Stimulated activated CD4-positive, alpha-beta T cell treated with anti-CD3 and anti-CD28 coated beads, Interleukin-1b, Interleukin-23, amount 100 ng/mL, for 48 hours (primary cell): ENCODE measurements around the gene TMEM154.

Source experiments
- DNase-seq: peaks from one replicate; pipeline ENCODE4 v3.0.0-alpha.2; 2020

The TMEM154 gene, protein sequence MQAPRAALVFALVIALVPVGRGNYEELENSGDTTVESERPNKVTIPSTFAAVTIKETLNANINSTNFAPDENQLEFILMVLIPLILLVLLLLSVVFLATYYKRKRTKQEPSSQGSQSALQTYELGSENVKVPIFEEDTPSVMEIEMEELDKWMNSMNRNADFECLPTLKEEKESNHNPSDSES

GRCh38 chr4:152679414-152680281 is at the start of gene TMEM154:
Gene TMEM154 (minus strand): TSS chr4:152679997. CDS start chr4:152679933, 64 bp downstream.
- DNase-seq: peak; percentile 64

DNA sequence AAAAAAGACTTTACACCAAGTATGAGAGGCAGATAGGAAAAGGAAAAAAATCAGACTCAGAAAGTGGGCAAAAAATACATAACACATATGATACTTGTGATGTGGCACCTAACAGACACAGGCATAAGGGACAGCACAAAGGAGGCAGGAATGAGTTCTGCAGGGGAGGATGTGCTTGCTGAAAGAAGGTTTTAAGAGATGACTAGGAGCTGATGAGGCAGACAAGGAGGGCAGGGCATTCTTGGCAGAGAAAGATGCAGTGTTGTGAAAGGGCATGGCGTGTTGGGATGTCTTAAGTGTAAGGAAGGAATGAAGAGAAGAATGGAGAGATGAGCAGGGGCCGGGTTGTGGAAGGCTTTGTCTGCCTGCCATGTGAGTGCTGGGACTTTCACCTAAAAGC is 49.7 kb upstream of the TMEM154 start:
- DNase-seq: peak; percentile 2

DNA sequence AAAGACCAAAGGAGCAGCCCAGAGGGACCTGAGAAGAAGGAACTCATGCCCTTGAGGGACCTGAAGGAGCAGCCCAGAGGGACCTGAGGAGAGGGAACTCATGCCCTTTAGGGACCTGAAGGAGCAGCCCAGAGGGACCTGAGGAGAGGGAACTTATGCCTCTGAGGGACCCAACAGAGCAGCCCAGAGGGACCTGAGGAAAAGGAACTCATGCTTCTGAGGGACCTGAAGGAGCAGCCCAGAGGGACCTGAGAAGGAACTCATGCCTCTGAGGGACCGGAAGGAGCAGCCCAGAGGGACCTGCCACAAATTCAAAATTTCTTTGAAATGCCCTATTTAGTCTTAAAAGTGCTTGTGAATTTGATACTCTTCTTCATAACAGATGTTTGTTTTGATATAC is 48.5 kb upstream of the TMEM154 start:
- DNase-seq: no peak

DNA sequence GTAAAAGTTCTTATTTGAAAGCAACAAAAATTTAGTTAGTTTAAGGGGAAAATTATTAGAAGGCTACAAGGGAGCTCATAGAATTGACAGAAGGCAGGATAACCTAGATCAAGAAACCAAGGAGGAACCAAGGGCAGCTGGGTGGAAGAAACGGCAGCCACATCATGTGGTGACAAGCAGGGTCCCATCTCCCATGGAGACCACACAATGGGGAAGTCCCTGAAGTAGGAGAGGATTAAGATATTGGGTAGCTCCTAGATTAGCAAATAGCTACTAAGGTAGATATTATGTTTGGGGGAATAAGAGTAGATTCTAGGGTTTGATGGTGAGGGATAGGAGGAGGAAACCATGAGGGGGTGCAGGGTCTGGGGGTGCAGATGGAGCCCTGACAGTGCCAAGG is 48.0 kb upstream of the TMEM154 start:
- DNase-seq: no peak

DNA sequence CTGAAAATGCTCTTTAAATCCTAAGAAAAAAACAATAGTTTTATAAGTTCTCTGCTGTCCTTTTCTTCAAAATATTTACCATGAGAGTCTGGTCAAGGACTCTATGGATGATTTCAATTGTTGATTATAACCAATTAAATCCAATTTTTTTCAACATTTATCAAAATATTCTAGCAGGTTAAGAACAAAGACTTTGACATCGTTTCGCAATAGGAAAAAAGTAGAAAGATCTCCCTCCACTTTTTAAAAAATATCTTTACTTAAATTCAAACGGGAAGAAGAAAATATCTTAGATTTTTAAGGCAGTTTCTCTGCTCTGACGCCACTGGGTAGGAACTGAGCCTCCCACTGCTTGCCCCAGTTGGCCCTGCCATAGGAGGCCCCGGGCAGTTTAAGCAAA is 44.7 kb upstream of the TMEM154 start:
- DNase-seq: no peak

DNA sequence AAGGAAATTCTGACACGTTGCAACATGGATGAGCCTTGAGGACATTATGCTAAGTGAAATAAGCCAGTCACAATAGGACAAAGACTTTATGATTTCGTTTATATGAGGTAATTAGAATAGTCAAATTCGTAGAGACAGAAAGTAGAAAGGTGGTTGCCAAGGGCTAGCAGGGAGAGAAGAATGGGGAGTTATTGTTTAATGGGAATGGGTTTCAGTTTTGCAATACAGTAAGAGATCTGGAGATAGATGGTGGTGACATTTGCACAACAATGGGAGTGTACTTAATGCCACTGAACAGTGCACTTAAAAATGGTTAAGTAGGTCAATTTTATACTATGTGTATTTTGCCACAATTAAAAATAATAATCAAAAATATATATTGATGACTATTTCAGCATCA is 43.4 kb upstream of the TMEM154 start:
- DNase-seq: no peak

DNA sequence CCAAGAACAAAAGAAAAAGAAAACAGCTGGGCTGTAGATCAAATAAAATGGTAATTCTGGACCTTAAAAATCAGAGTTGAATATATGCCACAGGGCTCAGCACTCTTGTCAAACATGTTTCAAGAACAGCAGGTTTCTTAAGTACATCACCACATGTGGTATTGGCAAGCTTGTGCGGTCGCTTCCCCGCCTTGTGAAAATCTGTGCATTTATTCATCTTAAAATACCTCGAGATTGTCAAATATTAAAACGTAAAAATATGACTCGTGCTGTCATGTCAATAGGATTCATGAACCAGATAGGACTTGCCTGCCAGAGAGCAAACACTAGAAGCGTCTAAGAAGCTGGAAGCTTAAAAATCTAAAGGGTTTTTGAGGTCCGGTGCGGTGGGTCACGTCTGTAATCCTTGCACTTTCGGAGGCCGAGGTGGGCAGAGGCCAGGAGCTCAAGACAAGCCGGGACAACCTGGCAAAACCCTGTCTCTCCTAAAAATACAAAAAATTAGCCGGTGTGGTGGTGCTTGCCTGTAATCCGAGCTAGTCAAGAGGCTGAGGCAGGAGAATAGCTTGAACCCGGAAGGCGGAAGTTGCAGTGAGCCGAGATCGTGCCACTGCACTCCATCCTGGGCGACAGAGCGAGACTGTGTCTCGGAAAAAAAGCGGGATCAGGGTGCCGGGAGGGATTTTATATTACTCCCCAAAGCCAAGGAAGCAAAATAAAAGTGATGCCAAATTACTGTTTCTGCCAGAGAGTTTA is 40.2 kb upstream of the TMEM154 start:
- DNase-seq: no peak

GRCh38 chr4:152719291-152719690 is 39.5 kb upstream of the TMEM154 start:
- DNase-seq: no peak

GRCh38 chr4:152715076-152715475 is 35.3 kb upstream of the TMEM154 start:
- no peak for DNase-seq

GRCh38 chr4:152713951-152714705 is 34.3 kb upstream of the TMEM154 start:
- DNase-seq: no peak

- DNase-seq: peak; percentile 5
Measured at GRCh38 chr4:152709675-152710438, 30.1 kb upstream of the TMEM154 start.

- no peak for DNase-seq
Measured at GRCh38 chr4:152708796-152709195, 29.0 kb upstream of the TMEM154 start.

- no peak for DNase-seq
Measured at GRCh38 chr4:152708361-152708760, 28.6 kb upstream of the TMEM154 start.

- no peak for DNase-seq
Measured at GRCh38 chr4:152707632-152708031, 27.8 kb upstream of the TMEM154 start.

DNA sequence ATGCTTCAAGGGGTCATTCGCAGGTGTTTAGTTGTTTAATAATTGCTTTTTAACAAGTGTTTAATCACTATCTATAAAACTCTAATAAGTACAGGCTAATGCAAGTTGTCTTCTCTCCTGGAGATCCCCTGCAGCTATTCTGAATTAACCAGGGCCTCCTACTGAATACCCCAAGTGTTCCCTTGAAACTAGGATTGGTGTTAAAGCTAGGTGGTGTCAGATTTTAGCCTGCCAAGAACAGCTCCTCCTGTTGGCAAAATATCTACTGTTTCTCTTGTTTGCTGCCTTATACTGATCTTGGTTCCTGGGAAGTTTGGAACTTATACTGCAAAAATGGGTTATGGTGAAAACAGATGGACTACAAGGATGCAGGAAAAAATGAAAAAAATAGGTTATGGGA is 26.1 kb upstream of the TMEM154 start:
- no peak for DNase-seq

DNA sequence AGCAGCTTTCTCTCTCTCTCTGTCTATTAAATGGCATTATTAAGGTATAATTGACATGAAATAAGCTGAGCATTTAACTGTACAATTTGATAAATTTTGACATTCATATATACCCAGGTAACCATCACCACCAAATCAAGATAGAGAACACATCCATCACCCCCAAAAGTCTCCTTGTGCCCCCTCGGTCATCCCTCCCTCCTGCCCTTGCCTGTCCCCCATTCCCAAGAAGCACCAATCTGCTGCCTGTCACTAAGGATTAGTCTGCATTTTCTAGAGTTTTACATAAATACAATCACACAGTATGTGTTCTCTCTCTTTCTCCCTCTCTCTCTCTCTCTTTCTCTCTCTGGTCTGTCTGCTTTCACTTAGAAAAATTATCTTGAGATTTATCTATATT is 25.0 kb upstream of the TMEM154 start:
- no peak for DNase-seq

DNA sequence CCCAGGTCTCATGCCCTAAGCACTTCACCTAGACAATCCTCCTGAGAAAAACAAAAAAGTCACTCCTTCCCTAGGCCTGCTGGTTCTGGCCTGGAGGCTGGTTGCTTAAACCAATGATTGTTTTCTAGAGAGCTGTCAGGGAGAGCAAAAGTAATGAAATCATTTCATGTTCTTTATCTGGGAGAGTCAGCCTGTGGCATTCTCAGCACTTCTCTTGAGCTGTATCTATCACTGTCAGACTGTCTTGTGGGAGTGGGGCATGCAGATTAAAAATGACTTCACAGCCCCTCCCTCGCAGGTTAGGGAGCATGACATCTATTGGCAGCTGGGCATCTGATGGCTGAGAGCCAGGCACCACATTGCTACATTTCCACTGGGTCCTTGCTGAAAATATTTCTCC is 20.4 kb upstream of the TMEM154 start:
- DNase-seq: no peak

DNA sequence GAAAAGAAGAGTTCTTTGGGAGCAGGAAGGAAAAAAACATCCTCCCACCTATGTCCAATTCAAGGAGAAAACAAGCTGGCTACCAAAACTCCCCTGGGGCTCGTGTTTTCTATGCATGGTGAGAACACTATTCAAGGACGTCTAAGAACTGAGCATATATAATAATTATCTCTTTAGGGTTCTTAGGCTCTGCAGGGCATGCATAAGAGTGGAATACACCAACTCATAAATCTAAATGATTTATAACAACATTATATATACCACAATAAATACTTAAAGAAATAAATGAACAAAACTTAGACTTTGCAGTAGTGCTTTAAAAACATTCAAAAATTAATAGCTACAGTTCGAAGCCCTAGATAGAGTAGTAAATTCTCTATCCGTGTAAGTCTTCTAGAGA is 19.5 kb upstream of the TMEM154 start:
- no peak for DNase-seq

- DNase-seq: no peak
Measured at GRCh38 chr4:152698089-152698499, 18.3 kb upstream of the TMEM154 start.

DNA sequence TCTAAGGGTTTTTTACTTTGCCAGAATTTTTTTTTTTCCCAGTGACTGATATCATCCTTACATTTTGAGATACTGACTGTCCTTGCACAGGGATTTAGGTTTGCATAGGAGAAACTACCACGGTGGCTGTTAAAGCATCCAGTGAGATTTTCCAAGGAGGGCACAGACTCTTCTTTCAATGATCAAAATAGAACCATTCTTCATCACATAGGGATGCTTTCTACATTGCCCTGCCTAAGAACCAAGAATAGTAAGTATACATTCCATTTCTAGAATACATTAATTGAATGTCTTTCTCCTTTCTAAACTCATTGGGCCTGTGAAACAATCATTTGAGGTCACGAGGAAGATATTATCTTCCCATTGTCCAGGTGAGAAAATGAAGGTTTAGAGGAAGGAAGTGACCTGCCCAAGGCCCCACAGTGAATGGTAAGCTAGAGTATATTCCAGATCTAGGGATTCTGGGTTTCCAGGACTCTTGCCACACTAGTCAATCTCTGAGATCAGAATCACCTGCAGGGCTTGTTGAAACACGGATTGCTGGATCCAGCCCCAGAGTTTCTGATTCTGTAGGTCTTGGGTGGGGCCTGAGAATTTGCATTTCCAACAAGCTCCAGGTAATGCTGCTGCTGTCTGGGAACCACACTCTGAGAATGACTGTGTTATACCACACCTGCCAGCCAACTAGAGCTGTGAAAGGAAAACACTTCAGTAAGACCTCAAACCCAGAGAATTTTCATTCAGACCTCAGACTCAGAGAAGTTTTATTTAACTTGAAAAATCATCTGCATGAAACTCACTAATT is 17.7 kb upstream of the TMEM154 start:
- DNase-seq: no peak

DNA sequence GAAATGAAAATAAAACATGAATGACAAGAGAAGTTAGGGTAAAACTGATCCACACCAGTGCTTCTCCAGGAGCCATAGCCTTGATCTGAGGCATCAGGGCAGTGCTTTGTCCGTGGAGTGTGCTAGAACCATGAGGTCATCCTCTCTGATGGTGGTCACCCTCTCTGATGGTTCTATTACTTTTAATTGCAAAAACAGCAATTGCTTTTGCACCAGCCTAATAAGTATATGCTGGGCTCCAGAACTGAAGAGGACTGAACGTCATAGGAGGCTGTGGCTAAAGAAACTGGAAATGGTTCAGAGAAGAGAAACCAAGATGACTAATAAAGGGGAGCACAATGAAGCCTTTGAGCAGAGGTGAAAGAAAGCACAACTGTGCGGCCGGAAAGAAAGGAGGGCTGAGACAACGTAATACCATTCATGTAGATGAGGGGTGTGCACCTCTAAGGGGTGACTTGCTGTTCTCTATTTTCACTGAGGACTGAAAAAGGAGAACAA is 17.0 kb upstream of the TMEM154 start:
- peak; percentile 63 for DNase-seq
